NCI-H1417 treated with DMSO at 0.1 percent for 48 hours (cell line): ENCODE data around the gene SENP1.

ENCODE experiments used
- DNase-seq: peaks from one replicate; lab custom pipeline; 2025; lab: John Stamatoyannopoulos, UW

Gene SENP1

GRCh38 chr12:48000878-48001504 is 104.9 kb downstream of the SENP1 start:
- DNase-seq = peak; percentile 24

DNA sequence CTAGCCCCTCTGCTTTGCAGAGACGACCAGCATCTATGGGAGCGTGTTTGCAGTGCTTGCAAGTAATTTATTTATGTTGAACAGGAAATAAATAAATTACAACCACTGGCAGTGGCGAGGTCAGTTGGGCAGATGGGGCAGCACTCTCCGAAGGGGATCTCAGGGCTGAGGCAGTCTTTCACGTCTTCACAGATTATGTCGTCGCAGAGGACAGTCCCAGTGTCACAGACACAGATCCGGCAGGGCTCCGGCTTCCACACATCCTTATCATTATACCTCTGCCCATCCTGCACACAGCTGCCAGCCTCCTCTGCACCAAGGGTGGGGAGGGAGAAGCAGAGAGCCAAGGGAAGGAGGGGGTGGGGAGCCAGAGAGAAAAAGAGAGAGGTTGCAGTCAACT is 106.1 kb downstream of the SENP1 start:
- no peak for DNase-seq

- DNase-seq = no peak
These were observed 108.6 kb downstream of the SENP1 start for GRCh38 chr12:47997321-47997720.

- no peak for DNase-seq
These were observed 109.9 kb downstream of the SENP1 start for GRCh38 chr12:47995981-47996401.

DNA sequence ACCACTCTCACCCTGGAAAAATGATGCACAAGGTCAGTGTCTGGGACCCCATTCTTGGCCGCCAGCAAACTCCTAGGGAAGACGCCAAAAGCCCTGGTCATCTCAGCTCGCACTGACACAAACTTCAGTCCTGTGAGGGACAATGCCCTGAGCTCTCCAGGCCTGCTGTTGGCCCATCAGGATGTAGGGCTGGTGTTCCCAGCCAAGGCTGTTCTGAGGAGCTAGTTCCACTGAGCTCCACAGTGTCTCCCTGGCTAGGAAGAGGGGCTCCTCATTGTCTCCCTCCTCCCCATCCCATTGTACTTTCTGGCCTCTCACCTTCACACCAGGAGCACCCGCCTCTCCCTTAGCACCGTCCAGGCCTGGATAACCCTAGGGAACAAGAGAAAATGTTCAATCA is 112.4 kb downstream of the SENP1 start:
- DNase-seq = no peak
